Effector memory CD8-positive, alpha-beta T cell (primary cell): ENCODE results near the gene TTLL11.

Source experiments
- ATAC-seq: fragments of 150-1000 bp; cut with Tn5 transposase; replicated peaks from 2 replicates; pipeline ENCODE4 v1.10.0; 2021; ENCODE audit warnings: mild to moderate bottlenecking, moderate library complexity
- DNase-seq, 3 experiments: peaks; one replicate each; pipeline ENCODE4 v3.0.0; 2021
- H3K27ac Mint-ChIP-seq, 2 donors: one replicate each; pipeline ENCODE4 v1.8.0; 2022; ENCODE audit warnings: mild to moderate bottlenecking in 2 of 2, mixed read lengths in 2 of 2, moderate library complexity in 2 of 2
- H3K27me3 Mint-ChIP-seq, 2 donors: one replicate each; pipeline ENCODE4 v1.8.0; 2022; ENCODE audit warnings: mixed read lengths in 2 of 2
- H3K36me3 Mint-ChIP-seq: one replicate; pipeline ENCODE4 v1.8.0; 2022; ENCODE audit warnings: mild to moderate bottlenecking, moderate library complexity, mixed read lengths; ENCODE audit not compliant: insufficient read depth
- H3K4me1 Mint-ChIP-seq, 2 donors: one replicate each; pipeline ENCODE4 v1.8.0; 2022; ENCODE audit warnings: low read depth in 2 of 2, mixed read lengths in 2 of 2
- H3K4me3 Mint-ChIP-seq, 2 donors: one replicate each; pipeline ENCODE4 v1.8.0; 2022; ENCODE audit warnings: mild to moderate bottlenecking in 2 of 2, mixed read lengths in 2 of 2, moderate library complexity in 2 of 2
- H3K9me3 Mint-ChIP-seq, 2 donors: one replicate each; pipeline ENCODE4 v1.8.0; 2022; ENCODE audit warnings: mixed read lengths in 2 of 2

TTLL11 gene

DNA sequence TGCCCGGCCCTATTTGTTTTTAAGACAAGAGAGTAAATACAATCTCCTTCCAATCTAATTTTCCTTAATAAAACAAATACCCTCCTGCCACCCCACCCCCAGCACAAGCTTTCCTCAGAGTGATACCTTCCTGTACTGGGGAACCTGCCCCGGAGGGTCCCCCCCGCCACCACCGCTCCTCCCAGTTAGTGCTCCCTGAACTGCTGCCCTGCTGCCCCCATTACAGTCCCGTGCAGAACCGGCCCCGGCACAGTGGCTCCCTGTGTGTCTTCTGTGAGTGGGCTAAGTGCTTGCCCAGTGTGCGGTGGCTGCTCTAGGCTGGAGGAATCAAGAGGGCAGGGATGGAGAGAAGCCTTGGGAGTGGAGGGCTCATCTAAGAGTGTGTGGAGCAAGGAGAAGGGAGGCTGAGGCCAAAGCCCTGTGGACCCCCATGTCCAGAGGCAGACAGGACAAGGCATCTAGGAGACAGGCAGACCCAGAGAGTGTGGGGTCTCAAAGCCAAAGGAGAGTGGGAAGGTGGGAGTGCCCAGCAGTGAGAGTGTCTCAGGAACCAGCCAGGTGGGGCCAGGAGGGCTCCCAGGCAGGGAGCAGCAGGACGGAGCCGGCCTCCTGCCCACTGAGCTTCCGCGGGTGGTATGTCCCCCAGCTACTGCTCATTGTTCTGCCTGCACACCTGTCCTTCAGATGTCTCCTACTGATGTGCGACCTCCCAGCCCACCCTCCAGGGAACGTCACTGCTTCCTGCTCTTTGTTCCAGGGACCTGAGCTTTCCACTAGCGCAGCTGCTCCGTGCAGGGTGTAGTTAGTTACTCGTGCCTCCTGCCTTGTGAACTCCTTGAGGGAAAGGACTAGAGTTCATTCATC, 312.7 kb downstream of the TTLL11 start:
- Mint-ChIP-seq H3K9me3 (no peaks in the 10 kb centered on the region), H3K4me1 (peaks cover 0 to 6% of the 10 kb centered on the region in 2 donors), H3K36me3 (peaks cover 3% of the 10 kb centered on the region), H3K27ac (peak overlapping the region in 1 of 2 donors; percentile 9), H3K4me3 (no peak overlapping the region), H3K27me3 (peaks cover 4 to 19% of the 10 kb centered on the region in 2 donors)
- ATAC-seq (no peak), DNase-seq (no peak)

DNA sequence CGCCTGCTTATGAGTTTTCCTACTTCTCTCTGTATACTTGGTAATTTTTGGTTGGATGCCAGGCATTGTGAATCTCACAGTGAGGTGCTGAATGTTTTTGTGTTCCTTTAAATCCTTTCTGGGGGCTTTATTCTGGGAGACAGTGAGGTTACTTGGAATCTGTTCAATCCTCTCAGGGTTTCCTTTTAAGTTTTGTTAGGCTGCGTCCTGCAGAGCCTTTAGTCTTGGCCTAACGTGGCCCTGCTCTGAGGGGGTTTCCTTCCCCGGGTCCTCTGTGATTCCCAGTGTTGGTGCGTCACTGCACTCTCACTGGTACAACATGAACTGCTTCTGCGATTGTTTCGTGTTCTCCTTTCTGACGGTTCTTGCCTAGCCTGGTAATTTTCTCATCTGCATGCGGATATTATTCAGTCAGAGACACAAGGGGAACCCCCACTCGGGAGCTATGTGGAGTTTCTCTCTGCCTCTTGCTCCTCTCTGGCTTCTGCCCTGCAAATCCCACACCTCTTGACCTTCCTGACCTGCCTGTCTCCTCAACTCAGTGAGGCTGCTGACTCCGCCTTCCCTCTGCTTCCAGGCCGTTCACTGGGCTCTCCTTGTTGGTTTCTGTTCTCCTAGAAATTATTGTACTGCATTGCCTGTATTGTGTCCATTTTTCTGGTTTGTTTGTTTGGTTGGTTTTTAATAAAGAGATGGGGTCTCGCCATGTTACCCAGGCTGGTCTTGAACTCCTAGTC, 313.6 kb downstream of the TTLL11 start:
- Mint-ChIP-seq H3K9me3 (no peaks in the 10 kb centered on the region), H3K4me3 (no peak overlapping the region), H3K36me3 (peaks cover 3% of the 10 kb centered on the region), H3K4me1 (peaks cover 0 to 6% of the 10 kb centered on the region in 2 donors), H3K27me3 (peaks cover 4 to 21% of the 10 kb centered on the region in 2 donors), H3K27ac (no peak overlapping the region)
- ATAC-seq (no peak), DNase-seq (no peak)

- peaks cover 4 to 21% of the 10 kb centered on the region in 2 donors for H3K27me3 Mint-ChIP-seq
- DNase-seq, result no peak
These were observed 314.6 kb downstream of the TTLL11 start for GRCh38 chr9:121778252-121779225.

DNA sequence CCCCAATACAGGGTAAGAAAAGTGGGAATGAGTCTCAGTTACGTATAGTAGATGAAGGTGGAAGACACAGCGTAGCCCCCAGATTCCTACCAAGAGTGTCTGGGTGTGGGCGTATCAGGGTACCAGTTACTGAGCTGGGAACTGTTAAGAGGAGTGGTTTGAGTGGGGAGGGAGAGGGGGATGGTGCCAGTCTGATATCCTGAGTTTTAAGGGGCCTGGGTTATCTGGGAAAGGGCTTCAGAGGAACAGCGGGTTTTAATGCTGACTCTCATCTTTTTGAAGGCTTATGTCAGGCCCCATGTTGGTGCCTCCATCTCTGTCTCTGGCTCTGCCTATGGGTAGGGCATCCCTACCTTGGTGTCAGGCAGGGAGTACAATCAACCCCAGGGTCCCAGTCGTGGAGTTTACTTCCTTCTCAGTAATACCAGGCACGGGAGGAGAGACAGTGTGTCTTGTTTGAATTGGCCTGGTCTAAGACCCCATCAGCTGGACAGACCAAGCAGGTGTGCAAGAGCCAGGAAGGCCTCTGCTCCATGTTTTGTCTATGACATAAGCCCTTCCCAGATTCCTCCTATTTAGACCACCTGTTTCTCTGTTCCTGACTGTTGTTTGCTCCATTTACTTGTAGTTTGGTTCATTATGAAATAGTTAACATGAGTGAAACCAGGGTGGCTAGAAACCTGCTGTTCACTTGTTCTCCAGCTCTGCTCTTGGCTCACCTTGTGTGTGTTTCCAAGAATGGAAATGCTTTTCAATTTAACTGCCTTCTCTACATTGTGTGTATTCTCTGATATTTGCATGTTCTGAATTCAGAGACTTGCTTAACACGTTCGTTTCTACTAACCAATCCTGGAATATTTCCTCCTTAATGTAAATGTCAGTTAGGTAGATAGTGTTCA, 316.1 kb downstream of the TTLL11 start:
- peaks cover 2% of the 10 kb centered on the region for H3K36me3 Mint-ChIP-seq
- H3K4me3 Mint-ChIP-seq, result no peak overlapping the region
- H3K27ac Mint-ChIP-seq, result no peak overlapping the region
- peaks cover 0 to 2% of the 10 kb centered on the region in 2 donors for H3K4me1 Mint-ChIP-seq
- H3K27me3 Mint-ChIP-seq, result peaks cover 4 to 21% of the 10 kb centered on the region in 2 donors
- DNase-seq, result no peak
- no peaks in the 10 kb centered on the region for H3K9me3 Mint-ChIP-seq
- no peak for ATAC-seq

More at GRCh38 chr9:121778252-121779225, 314.6 kb downstream of the TTLL11 start:
- H3K27ac Mint-ChIP-seq, result no peak overlapping the region
- H3K9me3 Mint-ChIP-seq, result no peaks in the 10 kb centered on the region
- no peak for ATAC-seq
- H3K4me1 Mint-ChIP-seq, result peaks cover 0 to 2% of the 10 kb centered on the region in 2 donors
- H3K4me3 Mint-ChIP-seq, result no peak overlapping the region
- H3K36me3 Mint-ChIP-seq, result peaks cover 3% of the 10 kb centered on the region

DNA sequence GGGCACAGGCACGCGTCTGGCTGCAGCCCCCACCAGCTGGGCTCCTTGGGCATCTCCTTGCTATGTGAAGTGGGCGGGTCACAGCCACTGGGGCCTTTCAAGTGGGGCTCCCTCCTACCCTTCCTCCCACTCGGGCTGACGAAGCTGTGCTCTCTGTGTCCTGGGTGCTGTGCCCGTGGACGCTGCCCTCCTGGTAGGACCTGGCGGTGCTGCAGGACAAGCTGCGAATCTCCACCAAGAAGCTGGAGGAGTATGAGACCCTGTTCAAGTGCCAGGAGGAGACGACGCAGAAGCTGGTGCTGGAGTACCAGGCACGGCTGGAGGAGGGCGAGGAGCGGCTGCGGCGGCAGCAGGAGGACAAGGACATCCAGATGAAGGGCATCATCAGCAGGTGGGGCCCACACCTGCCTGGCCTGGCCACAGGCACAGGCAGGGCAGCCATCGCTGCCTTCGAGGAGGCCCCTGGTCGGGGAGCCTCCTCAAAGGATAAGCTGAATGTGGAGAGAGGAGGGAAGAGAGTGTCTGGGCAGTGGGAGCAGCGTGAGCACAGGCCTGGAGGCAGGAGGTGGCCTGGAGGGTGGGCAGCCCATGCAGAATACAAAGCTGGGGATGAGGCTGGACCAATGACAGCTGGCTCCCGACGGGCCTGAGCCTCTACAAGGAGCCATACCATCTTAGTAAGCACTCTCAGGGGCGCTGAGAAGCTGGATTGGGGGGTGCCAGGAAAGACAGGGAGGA, 316.9 kb downstream of the TTLL11 start:
- peaks cover 0 to 2% of the 10 kb centered on the region in 2 donors for H3K4me1 Mint-ChIP-seq
- H3K4me3 Mint-ChIP-seq, result no peak overlapping the region
- H3K27ac Mint-ChIP-seq, result peak overlapping the region in 1 of 2 donors; percentile 71
- peaks cover 2% of the 10 kb centered on the region for H3K36me3 Mint-ChIP-seq
- ATAC-seq, result no peak
- no peak for DNase-seq
- H3K9me3 Mint-ChIP-seq, result no peaks in the 10 kb centered on the region
- H3K27me3 Mint-ChIP-seq, result peaks cover 4 to 19% of the 10 kb centered on the region in 2 donors

GRCh38 chr9:121774715-121775613, 318.1 kb downstream of the TTLL11 start:
- peaks cover 2% of the 10 kb centered on the region for H3K36me3 Mint-ChIP-seq
- H3K27ac Mint-ChIP-seq, result peak overlapping the region in 1 of 2 donors; percentile 71
- no peak overlapping the region for H3K4me3 Mint-ChIP-seq
- peaks cover 0 to 2% of the 10 kb centered on the region in 2 donors for H3K4me1 Mint-ChIP-seq
- H3K27me3 Mint-ChIP-seq, result peaks cover 4 to 12% of the 10 kb centered on the region in 2 donors
- DNase-seq (no peak), ATAC-seq (no peak)
- H3K9me3 Mint-ChIP-seq, result no peaks in the 10 kb centered on the region

DNA sequence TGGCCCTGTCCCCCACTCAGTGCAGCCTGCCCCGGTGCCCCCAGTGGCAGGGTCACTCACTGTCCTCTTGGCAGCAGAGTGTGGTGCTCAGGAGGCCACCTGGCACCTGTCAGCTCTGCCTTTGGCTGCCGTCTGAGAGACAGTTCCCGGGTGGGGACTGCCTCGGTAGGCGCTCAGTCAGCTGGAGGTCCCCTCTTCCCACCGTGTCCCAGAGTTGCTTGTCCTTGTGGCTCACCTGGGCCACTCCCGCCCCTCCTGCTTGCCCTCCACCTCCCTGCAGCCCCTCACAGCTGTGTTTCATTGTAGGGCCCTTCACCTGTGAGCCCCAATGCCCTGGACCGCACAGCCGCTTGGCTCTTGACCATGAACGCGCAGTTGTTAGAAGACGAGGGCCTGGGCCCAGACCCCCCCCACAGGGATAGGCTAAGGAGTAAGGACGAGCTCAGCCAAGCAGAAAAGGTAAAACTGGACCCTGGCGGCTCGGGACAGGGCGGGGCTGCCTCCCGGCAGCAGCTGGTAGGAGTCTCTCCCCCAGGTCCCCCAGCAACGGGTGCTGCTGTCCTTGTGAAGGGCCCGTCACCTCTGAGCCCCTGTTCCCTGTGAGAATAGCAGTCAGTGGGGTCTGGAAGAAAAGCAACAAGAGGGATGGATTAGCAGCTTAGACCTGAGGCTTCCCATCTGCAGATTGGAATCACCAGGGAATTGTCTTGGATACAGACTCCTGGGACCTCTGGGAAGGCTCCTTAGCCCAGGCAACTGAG, 319.0 kb downstream of the TTLL11 start:
- no peak for ATAC-seq
- H3K27me3 Mint-ChIP-seq, result peaks cover 4 to 12% of the 10 kb centered on the region in 2 donors
- peaks cover 0 to 2% of the 10 kb centered on the region in 2 donors for H3K4me1 Mint-ChIP-seq
- no peak overlapping the region for H3K4me3 Mint-ChIP-seq
- H3K27ac Mint-ChIP-seq, result peak overlapping the region in 1 of 2 donors; percentile 10
- no peak for DNase-seq
- H3K36me3 Mint-ChIP-seq, result peaks cover 7% of the 10 kb centered on the region
- no peaks in the 10 kb centered on the region for H3K9me3 Mint-ChIP-seq

DNA sequence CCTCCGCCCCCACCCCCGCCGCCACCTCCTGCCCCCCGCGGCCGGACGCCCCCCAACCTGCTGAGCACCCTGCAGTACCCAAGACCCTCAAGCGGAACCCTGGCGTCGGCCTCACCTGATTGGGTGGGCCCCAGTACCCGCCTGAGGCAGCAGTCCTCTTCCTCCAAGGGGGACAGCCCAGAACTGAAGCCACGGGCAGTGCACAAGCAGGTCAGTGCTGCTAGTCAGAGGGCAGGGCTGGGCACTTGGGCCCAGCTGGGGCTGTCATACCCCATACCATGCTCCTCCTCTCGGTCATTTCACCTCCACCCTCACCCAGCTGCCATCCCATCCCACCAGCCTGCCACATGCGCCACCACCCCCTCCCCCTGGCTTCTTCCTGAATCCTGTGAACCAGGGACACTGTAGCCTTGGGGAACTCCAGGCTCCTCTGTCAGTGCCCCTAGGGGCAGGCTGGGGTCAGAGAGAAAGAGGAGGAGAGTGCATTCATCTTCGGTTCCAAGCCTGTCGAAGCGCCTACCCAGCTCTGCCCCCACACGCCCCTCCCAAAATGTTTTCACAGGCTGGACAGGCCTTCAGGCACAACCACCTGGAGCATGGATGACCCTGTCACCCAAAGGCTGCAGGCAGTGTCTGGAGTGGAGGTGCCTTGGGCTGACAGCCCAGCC, 319.7 kb downstream of the TTLL11 start:
- peaks cover 7% of the 10 kb centered on the region for H3K36me3 Mint-ChIP-seq
- no peaks in the 10 kb centered on the region for H3K9me3 Mint-ChIP-seq
- DNase-seq (no peak), ATAC-seq (no peak)
- no peak overlapping the region for H3K4me3 Mint-ChIP-seq
- H3K4me1 Mint-ChIP-seq, result peaks cover 0 to 2% of the 10 kb centered on the region in 2 donors
- no peak overlapping the region for H3K27ac Mint-ChIP-seq
- H3K27me3 Mint-ChIP-seq, result peaks cover 4 to 12% of the 10 kb centered on the region in 2 donors

GRCh38 chr9:121772600-121773285, 320.4 kb downstream of the TTLL11 start:
- DNase-seq (no peak), ATAC-seq (no peak)
- no peak overlapping the region for H3K4me3 Mint-ChIP-seq
- H3K27me3 Mint-ChIP-seq, result peaks cover 4 to 12% of the 10 kb centered on the region in 2 donors
- H3K27ac Mint-ChIP-seq, result no peak overlapping the region
- H3K36me3 Mint-ChIP-seq, result peaks cover 7% of the 10 kb centered on the region
- no peaks in the 10 kb centered on the region for H3K9me3 Mint-ChIP-seq
- peaks cover 0 to 2% of the 10 kb centered on the region in 2 donors for H3K4me1 Mint-ChIP-seq
